Measurements from ENCODE around the gene ACTN3.
"Not testable (repeated sequence)": the region's sequence is repeated elsewhere in the genome, so short reads cannot be mapped to it uniquely, and the experiment has no call there.

ACTN3 gene

GRCh38 chr11:66603072-66603471, 56.4 kb downstream of the ACTN3 start:
- no peak for DNase-seq

DNA sequence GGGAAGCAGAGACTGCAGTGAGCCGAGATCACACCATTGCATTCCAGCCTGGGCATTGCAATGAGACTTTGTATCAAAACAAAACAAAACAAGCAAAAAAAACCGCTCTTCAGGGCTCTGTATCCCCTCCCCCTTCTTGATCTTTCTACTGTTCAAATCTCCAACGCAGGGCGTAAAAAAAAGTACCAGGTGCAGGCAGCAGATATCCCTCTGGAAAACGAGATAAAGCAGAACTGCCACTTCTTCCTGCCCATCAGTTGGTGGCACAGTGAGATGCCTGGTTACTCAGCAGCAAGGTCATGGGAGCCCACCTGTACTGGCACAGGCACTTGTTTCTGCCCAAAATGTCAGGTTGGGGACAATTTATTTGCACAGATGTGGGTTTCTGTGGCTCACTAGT, 57.5 kb downstream of the ACTN3 start:
- no peak for DNase-seq

DNA sequence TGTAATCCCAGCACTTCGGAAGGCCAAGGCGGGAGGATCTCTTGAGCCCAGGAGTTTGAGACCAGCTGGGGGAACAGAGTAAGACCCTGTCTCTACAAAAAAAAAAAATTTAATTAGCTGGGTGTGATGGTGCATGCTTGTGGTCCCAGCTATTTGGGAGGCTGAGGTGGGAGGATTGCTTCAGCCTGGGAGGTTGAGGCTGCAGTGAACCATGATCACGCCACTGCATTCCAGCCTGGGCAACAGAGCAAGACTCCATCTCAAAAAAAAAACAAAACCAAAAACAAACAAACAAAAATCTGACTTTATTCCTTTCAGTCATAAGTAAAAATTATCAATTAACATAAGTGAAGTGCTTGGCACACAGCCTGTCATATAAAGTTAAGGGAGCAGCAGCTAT, 59.9 kb downstream of the ACTN3 start:
- not testable (repeated sequence) for DNase-seq

- DNase-seq = no peak
Measured at GRCh38 chr11:66607126-66607834, 60.6 kb downstream of the ACTN3 start.

DNA sequence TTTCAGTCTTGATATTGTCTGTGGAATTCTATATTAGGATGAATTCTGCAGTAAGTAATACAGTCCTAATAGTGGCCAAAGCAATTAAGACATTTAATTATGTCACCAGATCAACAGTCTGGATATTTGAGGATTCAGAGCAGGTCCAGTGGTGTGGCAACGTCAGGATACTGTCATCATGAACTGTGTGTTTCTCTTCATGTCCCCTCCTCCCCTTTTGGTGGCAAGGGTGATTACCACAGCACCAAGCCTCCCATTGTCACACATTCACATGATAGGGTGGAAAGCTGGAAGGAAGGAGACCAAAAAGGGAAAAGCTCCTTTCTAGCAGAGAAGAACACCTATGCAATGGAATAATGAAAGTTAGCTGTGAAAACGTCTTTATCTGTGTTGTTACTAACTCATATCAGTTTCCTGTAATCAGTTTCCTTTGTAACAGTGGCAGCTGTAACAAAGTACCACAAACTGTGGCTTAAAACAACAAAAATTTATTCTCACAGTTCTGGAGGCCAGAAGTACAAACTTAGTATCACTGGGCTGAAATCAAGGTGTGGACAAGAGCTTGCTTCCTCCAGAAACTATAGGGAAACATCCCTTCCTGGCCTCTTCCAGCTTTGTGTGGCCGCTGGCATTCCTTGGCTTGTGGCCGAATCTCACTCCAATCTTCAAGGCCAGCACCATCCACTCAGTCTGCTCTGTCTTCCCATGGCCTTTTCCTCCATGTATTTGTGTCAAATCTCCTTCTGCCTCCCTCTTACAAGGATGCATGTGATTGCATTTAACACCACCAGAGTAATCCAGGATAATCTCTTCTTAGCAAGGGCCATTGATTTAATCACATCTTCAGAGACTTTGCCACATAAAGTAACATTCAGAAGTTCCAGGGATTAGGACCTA, 63.3 kb downstream of the ACTN3 start:
- DNase-seq = no peak

- DNase-seq = no peak
Measured at GRCh38 chr11:66612458-66612857, 65.8 kb downstream of the ACTN3 start.

Data from retina (tissue), 1 donor.